Measurements from ENCODE around the gene ZNF778.

Gene ZNF778

DNA sequence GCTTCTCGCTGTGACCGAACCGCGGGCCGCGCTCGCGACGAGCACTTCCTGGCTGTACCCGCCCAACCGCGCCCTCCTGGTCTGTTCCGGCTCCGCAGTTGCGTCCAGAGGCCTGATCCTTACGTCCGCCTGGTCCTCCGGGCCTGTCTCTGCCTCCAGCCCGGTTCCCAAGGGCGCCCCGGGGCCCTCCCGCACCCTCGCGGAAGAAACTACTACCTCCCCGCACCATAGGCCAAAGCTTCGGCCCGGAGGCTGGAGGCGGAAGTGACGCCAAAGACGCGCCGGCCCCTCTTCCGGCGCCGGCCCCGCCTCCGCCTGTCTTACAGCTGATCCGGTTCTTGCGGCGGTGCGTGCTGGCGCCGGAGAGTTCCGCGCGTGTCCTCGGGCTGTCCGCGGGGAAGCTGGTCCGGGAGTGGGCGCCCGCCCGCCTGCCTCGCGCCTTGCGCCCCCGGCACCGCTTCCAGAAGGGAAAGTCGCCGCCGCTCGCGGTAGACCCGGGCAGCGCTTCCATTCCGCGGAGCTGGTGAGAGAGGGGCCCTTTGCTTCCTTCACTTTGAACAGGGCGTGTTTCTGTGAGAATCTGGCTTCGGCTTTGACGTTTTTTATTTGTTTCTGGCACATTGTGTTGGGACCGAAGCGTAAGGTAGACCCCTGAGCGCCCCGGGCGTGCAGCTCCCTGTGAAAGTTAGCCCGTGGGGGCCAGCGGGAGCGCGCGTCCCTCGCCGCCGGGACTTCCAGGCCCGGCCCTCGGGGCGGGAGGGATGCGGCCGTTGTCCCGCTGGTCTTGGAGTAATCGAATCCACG is at the start of gene ZNF778:
Gene ZNF778, plus strand, starts transcription at position 316 of the 804 bp plus-strand sequence. CDS start 3,425 bp downstream, outside the sequence.
- peak; percentile 59 for DNase-seq

DNA sequence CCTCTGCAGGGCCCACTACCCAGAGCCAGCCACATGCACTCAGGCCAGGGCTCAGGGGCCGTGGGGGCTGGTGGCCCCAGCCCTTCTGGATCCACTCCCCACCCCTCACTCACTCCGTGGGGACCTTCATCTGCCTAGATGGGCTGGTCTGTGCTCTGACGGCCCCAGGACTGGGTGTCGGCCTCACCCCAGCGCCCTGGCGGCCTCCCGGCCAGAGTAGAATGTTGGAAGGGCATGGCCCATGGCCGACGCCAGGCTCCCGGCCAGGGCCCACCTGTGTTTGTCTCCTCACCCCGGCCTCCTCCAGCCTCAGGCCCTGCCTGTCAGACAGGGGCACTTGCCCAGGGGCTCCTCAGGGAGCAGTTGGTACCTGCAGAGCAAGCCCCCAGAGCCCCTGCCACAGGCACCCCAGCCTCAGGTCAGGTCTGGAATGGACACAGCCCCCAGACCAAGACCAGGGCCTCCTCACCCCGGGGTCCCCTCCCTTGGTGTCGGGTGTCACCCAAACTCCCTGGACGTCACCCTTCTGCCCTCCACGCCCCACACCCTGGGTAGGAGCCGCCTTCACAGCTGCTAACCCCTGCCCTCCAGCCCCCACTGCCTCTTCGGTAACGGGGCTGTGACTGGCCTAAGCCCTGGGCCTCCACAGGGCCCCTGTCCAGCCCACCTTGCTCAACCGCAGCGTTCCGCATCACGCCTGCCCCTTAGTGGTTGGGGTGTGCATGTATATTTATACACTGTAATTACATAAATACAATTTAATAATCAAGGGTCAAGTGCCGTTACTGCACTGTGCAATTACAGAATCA is 48.9 kb upstream of the ZNF778 start:
- no peak for DNase-seq

DNA sequence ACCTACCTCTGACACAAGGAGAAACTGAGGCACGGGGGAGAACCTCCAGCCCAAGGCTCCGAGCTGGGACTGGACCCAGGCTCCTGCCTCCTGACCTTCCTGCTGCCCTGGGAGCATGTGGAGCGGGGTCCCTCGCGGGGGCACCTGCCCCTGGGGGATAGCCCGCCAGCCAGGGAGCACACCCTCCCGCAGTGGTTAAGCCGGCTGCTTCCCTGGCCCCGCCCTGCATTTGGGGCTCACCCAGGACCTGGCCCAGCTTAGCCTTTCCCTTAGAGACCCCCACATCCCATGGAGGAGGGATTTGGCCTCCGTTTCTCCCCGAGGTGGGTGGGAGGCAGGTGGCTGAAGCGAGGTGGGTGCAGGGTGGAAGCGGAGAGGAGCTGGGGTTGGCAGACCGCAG is 47.7 kb upstream of the ZNF778 start:
- DNase-seq = no peak

DNA sequence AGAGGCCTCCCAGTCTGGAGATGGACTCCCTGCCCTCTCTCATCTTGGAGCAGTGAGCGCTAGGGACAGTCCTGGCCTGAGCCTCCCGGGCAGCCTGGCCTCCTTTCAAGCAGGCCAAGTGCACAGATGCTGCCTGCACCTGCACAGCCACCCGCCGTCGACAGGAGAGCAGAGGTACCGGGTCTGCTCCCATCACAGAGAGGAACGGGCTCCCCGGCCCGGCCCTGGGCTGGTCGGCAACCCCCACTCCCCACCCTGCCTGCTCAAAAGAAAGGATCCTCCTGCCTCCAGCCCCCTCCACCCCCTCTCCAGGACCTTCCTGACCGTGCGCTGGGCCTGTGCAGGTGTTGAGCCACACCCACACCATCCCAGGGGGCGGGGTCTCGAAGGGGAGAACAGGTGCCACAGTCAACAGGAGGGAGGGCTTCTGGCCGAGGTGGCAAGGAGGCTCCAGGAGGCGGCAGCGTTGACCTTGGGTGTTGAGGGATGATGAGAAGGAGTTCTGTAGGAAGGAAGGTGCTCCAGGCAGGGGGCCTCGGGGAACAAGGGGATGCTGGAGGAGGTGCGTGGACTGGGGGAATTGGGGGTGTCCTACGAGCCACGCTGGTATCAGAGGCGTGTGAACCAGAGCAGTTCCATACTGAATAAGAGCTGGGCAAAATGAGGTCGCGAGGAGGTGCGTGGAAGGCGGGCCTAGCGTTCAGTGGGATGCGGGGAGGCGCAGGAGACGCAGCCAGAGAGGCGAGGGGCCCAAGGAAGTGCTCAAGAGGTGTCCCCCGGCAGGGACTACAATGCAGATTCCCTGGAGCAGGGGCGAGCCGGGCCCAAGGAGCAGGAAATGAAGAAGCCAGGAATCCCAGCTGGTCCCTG is 46.9 kb upstream of the ZNF778 start:
- no peak for DNase-seq

DNA sequence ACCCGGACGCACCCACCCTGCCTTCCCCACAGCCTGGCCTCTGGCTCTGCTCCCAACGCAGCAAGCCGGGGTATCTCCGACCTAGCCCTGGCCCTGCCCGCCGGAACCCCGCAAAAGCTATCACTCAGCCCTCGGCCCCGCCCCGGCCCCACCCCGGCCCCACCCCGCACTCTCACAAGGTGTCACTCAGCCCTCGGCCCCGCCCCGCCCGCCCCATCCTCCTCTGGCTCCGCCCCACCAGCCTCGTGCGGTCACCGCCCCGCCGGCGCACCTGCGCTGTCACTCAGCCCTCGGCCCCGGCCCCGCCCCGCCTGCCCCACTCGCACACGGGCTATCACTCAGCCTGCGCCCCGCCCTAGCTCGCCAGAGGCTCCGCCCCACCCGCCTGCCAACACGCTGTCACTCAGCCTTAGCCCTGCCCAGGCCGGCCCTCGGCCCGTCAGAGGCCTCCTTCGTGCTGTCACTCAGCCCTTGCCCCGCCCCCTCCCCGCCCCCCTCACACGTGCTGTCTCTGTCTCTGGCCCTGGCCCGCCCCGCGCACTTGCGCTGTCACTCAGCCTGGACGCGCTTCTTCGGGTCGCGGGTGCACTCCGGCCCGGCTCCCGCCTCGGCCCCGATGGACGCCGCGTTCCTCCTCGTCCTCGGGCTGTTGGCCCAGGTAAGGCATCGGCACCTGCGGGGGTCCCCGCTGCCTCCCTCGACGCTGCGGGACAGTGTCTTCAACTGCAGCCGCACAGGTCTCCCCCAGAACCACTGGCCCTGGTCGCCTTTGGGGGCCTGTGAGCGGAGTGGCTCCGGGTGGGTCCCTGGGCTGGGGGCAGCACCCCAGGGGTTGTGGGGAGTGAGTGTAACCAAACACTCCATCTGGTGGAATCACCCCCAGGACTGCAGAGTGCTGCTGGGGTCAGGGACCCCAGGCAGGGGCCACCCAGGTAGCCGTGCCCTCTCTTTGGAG is 46.0 kb upstream of the ZNF778 start, which contains the start of gene CDH15:
Gene CDH15, plus strand, starts transcription at position 533 of the 955 bp plus-strand sequence. Its CDS starts 84 bp downstream, at position 617.
- DNase-seq = peak; percentile 82

DNA sequence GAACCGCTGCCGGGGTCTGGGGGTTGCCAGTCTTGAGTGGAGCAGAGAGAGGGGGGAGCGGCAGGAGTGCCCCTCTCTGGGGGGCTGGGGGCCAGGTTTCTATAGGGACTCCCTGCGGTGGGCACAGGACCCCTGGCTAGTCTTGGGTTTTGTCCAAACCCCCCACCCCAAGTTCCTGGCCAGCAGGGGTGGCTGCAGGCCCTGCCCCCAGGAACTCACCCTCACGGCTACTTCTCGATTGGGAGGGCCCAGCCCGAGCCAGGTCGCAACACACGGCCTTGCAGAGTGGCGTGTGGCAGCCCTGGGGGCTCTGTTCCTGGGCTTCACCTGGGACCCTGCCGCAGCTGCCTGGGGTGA is 45.4 kb upstream of the ZNF778 start:
- DNase-seq = no peak

DNA sequence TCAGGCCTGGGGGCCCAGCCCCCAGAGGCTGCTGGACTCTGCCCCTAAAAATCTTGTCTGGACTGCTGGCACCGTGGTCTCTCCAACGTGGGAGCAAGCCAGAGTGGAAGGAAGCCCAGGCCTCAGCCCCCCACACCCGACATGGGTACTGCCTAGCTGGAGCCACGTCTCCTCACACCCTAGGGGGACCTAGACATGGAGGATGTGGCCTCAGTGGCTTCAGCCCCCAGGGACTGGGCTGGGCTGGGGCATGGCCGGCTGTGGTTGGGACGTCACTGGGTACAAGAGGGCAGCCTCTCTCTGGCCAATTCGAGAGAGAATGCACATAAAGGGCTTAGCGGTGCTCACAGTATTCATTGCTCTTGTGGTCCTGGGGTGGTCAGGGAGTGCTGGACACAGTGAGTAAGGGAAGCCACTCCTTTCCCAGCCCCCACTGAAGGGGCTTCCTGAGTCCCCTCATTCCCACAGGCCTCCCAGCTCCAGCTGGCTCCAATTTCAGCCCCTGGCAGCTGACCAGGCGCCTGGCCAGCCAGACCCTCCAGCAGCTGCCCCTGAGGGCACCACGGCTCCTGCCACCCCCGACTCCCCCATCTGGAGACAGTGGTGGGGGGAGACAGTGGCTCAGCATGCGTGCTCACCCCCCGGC is 44.9 kb upstream of the ZNF778 start:
- DNase-seq = no peak

DNA sequence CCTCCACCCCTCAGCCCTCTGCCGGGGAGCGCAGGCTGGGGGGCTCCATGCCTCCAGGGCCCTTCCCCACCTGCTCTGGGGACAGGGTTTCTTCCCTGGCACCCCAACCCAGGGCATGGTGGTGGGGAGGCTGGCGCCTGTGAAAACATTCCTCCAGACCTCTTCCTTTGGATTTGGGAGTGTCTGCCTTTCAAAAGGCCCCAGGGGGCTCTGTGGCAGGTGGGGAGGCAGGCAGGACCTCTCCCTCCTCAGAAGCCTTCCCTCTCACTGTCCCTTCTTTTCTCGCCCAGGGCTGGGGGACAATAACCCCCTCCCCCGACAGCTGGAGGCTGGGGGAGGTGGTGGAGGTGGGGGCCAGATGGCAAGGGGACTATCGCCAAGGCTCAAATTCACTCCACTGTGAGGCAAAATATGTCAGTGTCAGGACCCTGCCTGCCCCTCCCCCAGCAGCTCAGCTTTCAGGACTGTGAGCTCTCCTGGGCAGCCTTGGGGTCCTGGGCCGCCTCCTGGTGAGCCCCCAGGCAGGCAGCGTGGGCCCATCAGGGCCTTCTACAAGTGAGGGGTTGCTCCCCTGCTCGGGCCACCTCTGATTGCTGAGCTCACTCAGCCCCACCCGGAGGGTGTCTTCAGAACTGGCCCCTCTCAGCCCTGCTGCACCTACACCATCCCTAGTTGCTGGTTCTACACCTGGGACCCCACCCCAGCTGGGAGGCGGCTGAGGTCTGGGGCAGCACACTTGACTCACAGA is 44.2 kb upstream of the ZNF778 start:
- DNase-seq = peak; percentile 68

DNA sequence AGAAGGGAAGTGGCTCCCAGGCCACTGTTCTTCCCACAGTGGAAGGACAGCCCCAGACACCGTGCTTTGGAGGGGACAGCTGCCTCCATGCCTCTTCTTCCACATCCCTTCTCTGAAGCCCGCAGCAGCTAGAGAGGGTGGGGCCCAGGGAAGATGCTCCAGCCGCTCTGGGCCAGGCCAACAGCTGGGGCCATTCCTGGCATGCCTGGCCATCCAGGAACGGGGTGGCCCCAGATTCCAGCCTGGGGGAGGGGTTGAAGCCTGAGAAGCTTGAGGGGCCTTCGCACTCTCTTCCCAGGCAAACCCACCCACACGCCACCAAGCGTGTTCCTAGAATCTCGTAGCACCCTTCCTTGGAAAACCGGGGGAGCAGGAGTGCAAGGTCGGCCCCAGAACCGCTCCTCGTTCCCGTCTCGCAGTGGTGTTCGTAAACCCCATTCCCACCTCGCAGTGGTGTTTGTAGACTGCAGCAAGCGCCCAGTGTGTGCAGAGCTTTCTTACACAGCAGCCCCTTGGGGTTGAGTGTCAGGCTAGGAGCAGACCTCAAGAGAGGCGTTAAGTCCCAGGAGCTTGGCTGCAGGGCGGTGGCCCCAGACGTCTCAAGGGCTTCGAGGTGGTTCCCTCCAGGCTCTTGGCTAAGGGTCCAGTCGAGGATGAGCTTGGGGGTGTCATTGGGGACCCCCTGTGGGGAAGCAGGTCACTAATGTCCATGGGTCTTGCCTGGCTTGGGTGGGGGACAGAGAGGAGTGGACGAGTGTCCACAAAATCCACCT is 43.3 kb upstream of the ZNF778 start:
- no peak for DNase-seq

DNA sequence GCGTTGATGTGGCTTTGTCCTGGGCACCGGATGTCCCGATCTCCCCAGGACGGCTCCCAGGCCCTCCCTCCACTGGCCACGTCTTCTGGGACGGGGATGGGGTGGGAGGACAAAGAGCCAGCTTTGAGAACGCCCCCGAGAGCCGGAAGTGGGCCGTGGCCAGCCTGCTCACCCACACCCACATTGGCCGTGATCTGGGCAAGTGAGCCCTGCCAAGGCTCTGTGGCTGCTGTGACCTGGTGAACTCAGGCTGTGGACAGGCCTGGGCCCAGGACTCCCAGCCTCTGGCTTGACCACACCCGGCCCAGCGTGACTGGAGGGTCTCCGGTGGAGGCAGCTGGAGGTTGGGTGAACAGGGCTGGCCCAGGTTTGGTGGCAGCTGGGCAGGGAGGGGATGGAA is 42.6 kb upstream of the ZNF778 start:
- DNase-seq = no peak

DNA sequence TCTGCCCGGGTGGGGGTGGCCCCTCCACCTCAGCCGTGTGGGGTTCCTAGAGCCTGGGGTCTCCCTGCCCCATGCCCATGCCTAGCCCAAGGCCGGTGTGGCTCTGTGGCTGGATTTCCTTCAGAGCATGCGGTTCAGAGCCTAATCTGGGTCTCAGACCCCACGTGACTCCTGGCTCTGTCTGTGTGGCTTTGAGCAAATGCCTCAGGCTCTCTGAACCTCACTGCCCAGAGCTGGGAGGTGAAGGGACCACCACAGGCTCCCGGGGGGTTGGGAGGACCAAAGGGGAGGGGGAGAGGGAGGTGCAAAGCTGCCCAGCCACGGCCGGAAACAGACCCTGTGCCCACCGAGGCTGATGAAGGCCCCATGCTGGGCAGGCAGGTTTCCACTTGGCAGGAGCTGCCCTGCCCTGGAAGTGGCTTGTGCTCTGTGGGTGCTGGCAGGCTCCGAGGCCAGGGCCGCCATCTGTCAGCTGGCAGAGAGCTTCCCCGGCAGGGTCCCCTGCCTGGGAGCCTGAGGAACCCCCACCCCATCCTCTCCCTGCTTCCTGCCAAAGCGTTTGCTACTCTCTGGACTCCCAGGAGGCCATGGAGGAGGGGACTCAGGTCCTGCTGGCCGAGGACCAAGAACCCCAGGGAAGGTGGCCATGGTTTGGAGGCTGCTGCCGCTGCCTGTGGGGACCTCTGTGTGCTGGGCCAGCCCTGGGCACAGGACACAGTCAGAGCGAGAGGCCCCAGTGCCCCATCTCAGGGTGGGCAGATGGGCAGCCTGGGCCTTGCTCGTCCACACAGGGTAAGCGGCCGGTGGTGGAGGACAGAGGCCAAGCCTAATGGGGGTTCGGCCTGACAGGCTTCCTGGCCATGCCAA is 42.0 kb upstream of the ZNF778 start:
- DNase-seq = peak; percentile 67

DNA sequence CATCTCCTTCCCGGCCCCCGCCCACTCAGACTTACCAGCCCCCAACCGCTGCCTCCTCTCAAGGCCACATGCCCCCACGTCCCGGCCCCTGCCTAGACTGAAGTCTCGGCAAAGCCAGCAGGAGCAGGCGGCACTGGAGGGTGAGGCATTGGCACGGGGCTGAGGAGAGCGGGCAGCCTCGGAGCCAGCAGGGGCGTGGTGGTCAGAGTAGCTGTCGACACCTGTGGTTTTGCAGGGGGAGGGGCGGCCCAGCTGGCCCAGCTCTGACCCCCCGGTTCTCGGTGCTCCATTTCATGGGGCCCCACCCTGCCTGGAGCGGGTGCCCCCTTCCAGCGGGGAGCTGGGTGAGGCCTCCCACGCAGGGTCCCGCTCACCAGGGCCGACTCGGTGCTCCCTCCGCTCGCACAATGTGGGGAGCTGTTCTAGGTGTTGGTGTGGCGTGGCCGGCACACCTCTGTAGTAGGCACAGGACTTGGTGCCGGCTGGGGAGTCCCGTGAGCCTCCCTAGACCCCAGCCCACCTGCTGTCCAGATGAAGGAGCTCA is 41.3 kb upstream of the ZNF778 start:
- no peak for DNase-seq

DNA sequence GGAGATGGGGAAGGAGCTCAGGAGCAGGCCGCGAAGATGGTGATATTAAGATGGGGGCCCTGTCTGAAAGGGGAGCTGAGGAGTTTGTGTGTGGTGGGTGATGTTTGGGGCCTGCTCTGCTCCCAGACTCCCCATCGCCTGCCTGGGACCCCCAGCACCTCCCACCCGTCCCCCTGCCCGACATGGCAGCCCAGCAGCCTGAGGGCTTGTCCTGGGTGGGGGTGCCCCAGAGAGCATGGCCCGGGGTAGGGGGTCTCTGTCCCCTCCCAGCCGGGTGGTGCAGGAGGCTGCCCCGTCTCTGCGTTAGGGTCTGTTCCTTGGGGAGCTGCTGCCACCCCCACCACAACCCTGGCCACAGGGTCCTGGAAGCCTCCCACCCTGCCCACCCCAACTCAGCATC is 40.8 kb upstream of the ZNF778 start:
- no peak for DNase-seq

DNA sequence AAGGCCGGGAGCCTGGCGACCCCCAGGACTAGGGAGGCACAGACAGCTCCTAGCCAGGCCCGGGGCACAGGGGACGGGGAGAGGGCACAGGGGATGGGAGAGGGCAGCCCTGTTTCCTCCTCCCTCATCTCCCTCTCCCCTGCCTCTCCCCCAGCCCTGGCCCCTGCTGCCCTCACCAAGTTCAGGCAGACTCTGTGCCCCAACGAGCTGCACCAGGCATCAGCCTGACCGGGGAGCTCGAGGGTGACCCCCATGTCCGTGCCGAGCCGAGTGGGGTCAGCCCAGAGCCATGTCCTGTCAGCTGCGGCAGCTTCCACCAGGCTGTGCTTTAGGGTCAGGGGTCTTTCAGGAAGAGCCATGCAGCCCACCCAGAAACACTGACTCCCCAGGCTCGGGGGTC is 40.0 kb upstream of the ZNF778 start:
- DNase-seq = no peak

DNA sequence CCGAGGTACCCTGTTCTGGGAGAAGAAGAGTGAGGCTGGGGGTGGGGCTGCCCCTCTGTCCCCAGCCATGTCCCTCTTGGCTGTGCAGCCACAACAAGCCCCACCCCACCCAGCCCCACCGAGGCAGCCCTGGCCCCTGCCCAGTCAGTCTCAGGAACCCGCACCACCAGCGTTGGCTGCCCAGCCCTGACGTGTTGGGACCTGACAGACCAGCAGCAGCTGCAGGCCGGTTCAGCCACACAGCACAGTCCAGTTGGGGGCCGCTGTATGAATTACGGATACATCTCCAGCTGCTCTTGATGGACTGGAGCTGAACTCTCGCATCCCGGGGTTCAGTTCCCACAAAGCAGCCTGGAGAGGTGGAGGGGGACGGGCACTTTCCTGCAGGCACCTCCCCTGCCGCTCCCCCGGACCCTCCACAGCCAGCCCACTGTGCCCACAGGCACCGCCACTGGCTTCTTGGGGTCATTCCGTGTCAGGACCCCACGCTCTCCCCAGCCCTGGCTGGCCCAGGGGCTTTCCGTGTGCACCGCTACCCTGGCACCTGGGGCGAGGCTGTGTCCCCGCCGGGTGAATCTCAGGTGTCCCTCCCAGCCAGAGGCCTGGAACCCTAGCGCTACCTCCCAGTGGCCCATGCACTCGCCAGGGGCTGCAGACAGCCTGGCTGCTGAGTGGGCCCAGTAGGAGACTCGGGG is 38.9 kb upstream of the ZNF778 start:
- no peak for DNase-seq

DNA sequence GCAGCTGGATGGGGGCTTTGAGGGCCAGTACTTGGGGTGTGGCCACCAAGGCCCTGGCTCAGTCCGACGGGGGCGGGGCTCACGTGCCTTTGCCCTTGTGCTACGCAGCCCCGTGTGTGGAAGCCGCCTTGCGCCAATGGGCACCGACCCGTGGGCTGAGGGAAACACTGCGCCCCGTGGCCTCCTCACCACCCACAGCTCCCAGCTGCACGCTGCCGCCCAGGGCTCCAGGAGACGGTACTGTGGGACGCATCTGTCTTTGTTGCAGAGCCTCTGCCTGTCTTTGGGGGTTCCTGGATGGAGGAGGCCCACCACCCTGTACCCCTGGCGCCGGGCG is 38.4 kb upstream of the ZNF778 start:
- no peak for DNase-seq

DNA sequence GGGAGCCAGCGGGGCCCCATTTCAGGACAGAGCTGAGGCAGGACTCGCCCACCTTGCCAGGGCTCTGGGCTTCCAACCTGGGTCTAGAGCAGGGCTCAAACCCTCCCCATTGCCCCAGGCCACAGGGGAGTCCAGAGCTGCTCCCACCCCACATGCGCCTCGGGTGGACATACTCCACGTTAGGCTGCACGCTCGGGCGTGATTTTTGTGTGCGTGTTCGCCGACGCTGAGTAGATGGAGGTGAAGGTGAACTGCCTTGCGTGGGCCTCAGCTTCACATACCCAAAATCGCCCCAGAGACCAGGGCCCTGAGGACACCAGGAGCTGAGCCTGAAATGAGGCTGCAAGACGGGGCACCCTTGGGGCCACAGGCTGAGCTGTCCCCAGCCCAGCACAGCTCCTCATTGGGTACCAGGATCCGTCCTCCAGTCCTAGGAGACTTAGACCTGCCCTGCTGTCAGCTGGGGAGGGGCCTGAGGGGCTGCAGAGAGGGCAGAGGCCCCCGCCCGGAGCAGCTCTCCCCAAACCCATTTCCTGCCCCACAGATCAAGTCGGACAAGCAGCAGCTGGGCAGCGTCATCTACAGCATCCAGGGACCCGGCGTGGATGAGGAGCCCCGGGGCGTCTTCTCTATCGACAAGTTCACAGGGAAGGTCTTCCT is 37.7 kb upstream of the ZNF778 start:
- DNase-seq = no peak

Measured in DMS 273 treated with DMSO at 0.1 percent for 48 hours (cell line).